Measurements from ENCODE around the gene TOR4A. TPM values are rescaled to one million over a fixed set of nuclear protein-coding genes. Genes with fewer than 3 reads are reported as not detected.

TOR4A gene
- total RNA-seq, 2 experiments from 2014 or later = 0.67 to 0.80 TPM

DNA sequence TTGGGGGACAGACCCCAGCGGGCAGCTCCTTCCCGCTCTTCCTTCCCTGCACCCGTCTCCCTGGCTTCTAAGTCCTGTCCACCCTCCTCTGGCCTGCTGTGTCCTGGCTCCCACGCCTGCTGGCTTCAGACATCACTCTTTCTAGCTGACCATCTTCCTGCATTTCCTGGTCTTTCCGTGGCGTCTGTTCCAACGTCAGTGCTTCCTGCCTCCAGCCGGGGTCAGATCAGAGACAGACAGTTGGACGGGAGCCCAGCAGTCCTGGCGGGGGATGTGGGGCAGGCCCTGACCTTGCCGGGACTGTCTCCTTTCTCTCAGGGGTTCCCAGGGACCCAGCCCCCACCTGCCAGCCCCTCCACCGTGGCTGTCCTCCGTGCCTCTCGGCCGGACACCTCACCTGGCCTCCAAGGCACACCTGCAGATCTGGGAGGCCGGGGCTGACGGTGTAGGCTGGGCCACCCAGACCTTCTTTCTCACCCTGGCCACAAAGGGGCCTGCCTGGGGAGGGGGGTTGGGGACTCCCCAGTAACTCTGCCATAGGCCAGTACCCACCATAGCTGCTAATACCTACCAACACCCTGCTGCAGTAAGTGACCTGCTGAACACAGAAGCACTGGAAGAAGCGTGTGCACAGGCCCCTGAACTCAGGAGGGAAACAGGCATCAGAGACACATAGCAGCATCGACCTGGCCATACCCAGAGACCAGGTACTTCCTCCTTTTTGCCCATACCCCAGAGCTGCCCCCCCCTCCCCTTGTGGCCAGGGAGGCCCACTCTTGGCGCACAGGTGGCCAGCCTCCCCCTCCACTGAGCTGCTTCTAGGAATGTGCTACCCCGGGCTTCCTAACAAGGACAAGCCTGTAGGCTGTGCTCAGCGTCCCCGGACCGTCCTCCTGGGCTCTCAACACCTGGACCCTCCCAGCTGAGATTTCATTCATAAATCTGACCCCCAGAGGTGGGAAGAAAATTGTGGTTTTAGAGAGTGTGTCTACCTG, 19.4 kb downstream of the TOR4A start:
- Mint-ChIP-seq H3K9me3 (no peaks in the 10 kb centered on the region), H3K27ac (no peak overlapping the region), H3K4me1 (ENCODE audit: low read depth) (peaks cover 5% of the 10 kb centered on the region), H3K36me3 (ENCODE audit: low read depth) (no peaks in the 10 kb centered on the region), H3K4me3 (peak overlapping the region; percentile 72), H3K27me3 (peaks cover 46% of the 10 kb centered on the region)
- Histone ChIP-seq H3K4me1 (ENCODE audit: insufficient read depth, low read length) (peaks cover 26% of the 10 kb centered on the region), H3K27me3 (ENCODE audit: control insufficient read depth in 1 of 2, insufficient read depth in 2 of 2, low read length in 2 of 2) (peaks cover 63 to 73% of the 10 kb centered on the region in 2 experiments), H3K9me3 (ENCODE audit: control insufficient read depth in 1 of 2, insufficient read depth in 1 of 2, low read length in 2 of 2) (peaks cover 0 to 27% of the 10 kb centered on the region in 2 experiments), H3K36me3 (ENCODE audit: insufficient read depth, low read length) (no peaks in the 10 kb centered on the region), H3K4me3 (ENCODE audit: low read length) (no peak overlapping the region), H3K27ac (ENCODE audit: low read depth in 1 of 2, low read length in 2 of 2) (no peak overlapping the region)
- intact Hi-C loops (cut with DNase I, micrococcal nuclease) = loop anchor here in 1 of 2 experiments (5.0 kb wide), 1 partner anchor 150 kb away; no protein-coding TSS in a partner anchor
- DNase-seq (no peak), ATAC-seq (ENCODE audit: poor library complexity) (no peak)
- ChIA-PET POLR2A (no interaction called here), CTCF (no interaction called here)
- TF ChIP-seq, protein P1, sequence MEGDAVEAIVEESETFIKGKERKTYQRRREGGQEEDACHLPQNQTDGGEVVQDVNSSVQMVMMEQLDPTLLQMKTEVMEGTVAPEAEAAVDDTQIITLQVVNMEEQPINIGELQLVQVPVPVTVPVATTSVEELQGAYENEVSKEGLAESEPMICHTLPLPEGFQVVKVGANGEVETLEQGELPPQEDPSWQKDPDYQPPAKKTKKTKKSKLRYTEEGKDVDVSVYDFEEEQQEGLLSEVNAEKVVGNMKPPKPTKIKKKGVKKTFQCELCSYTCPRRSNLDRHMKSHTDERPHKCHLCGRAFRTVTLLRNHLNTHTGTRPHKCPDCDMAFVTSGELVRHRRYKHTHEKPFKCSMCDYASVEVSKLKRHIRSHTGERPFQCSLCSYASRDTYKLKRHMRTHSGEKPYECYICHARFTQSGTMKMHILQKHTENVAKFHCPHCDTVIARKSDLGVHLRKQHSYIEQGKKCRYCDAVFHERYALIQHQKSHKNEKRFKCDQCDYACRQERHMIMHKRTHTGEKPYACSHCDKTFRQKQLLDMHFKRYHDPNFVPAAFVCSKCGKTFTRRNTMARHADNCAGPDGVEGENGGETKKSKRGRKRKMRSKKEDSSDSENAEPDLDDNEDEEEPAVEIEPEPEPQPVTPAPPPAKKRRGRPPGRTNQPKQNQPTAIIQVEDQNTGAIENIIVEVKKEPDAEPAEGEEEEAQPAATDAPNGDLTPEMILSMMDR (IDR thresholded peaks at IDR 0.05) = no peak

DNA sequence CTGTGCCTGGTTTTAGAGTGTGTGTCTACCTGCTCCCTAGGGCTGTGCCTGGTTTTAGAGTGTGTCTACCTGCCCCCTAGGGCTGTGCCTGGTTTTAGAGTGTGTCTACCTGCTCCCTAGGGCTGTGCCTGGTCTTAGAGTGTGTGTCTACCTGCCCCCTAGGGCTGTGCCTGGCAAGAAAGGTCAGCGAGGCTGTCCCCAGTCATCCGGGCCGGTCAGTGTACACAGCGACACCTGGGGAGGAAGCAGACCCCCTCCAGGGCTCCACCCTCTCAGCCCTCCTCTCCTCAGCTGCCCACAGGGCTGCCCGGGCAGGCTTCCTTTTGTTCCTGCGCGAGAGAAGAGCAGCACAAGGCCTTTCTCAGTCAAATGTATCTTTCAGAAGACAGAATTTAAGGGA, 20.4 kb downstream of the TOR4A start:
- ChIA-PET POLR2A (no interaction called here), CTCF (no interaction called here)
- intact Hi-C loops (cut with DNase I, micrococcal nuclease) = loop anchor here in 1 of 2 experiments (5.0 kb wide), 1 partner anchor 149 kb away; no protein-coding TSS in a partner anchor
- no peak overlapping the region for H3K27ac ChIP-seq (ENCODE audit: low read depth in 1 of 2, low read length in 2 of 2)
- no peak for DNase-seq
- H3K9me3 ChIP-seq (ENCODE audit: control insufficient read depth in 1 of 2, insufficient read depth in 1 of 2, low read length in 2 of 2) = peaks cover 0 to 27% of the 10 kb centered on the region in 2 experiments
- no peak for ATAC-seq (ENCODE audit: poor library complexity)
- TF ChIP-seq, protein P1 (IDR thresholded peaks at IDR 0.05) = no peak
- H3K36me3 ChIP-seq (ENCODE audit: insufficient read depth, low read length) = no peaks in the 10 kb centered on the region
- H3K4me3 Mint-ChIP-seq = peak overlapping the region; percentile 25
- peaks cover 32% of the 10 kb centered on the region for H3K4me1 ChIP-seq (ENCODE audit: insufficient read depth, low read length)
- peaks cover 5% of the 10 kb centered on the region for H3K4me1 Mint-ChIP-seq (ENCODE audit: low read depth)
- no peaks in the 10 kb centered on the region for H3K36me3 Mint-ChIP-seq (ENCODE audit: low read depth)
- H3K9me3 Mint-ChIP-seq = no peaks in the 10 kb centered on the region
- no peak overlapping the region for H3K27ac Mint-ChIP-seq
- H3K27me3 Mint-ChIP-seq = peaks cover 42% of the 10 kb centered on the region
- H3K4me3 ChIP-seq (ENCODE audit: low read length) = no peak overlapping the region
- peaks cover 62 to 71% of the 10 kb centered on the region in 2 experiments for H3K27me3 ChIP-seq (ENCODE audit: control insufficient read depth in 1 of 2, insufficient read depth in 2 of 2, low read length in 2 of 2)

DNA sequence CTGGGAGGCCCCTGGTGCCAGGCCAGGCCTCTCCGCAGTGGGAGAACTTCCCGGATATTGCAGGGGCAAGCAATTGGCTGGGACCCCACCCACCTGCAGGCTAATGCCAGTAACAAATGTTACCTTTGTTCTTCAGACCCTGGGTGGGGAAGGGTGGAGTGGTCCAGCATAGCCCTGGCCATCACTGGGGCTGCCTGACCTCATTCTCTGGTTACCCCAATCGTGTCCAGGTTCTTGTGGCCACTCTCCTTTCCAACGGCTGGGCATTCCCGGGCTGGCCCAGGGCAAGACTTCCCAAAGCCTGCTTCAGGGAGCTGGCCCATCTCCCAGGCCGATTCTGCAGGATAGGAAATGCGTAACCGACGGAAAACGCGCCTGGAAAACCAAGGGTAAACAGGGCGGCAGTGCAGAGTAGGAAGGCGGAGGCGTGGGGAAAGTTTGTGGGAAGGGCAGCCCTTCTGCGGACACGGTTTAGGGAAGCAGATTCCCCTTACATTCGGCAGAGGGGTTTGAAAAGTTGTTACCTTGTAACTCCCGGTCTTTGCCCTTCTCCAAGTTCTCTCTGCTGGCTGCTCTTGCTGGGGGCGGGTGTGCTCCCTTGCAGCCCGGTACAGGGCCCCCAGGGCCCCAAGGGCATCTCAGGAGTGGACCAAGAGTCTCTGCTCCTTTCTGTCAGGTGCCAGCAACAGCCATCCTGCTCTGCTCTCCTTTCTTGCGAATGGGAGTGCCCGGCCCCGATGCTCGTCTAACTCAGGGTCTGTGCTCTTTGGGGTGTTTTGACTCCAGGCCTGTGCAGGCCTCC, 21.1 kb downstream of the TOR4A start:
- Mint-ChIP-seq H3K9me3 (no peaks in the 10 kb centered on the region), H3K4me3 (no peak overlapping the region), H3K36me3 (ENCODE audit: low read depth) (no peaks in the 10 kb centered on the region), H3K27me3 (peaks cover 36% of the 10 kb centered on the region), H3K4me1 (ENCODE audit: low read depth) (peaks cover 5% of the 10 kb centered on the region), H3K27ac (no peak overlapping the region)
- Histone ChIP-seq H3K27ac (ENCODE audit: low read depth in 1 of 2, low read length in 2 of 2) (no peak overlapping the region), H3K9me3 (ENCODE audit: control insufficient read depth in 1 of 2, insufficient read depth in 1 of 2, low read length in 2 of 2) (peaks cover 0 to 29% of the 10 kb centered on the region in 2 experiments), H3K36me3 (ENCODE audit: insufficient read depth, low read length) (no peaks in the 10 kb centered on the region), H3K4me3 (ENCODE audit: low read length) (no peak overlapping the region), H3K4me1 (ENCODE audit: insufficient read depth, low read length) (peaks cover 34% of the 10 kb centered on the region), H3K27me3 (ENCODE audit: control insufficient read depth in 1 of 2, insufficient read depth in 2 of 2, low read length in 2 of 2) (peaks cover 57 to 65% of the 10 kb centered on the region in 2 experiments)
- no peak for DNase-seq
- no peak for ATAC-seq (ENCODE audit: poor library complexity)
- POLR2A ChIA-PET = no interaction called here
- CTCF ChIA-PET = no interaction called here
- intact Hi-C loops (cut with DNase I, micrococcal nuclease) = loop anchor here in 1 of 2 experiments (5.0 kb wide), 1 partner anchor 149 kb away; no protein-coding TSS in a partner anchor
- TF ChIP-seq, protein P1 (IDR thresholded peaks at IDR 0.05) = no peak

Data from CD4-positive, alpha-beta T cell (primary cell).